Fibroblast of lung (primary cell): ENCODE results near the gene KCNMA1.

ENCODE experiments used
- EZH2 ChIP-seq: IDR thresholded peaks from 2 replicates; pipeline ENCODE4 v1.5.1; 2012; ENCODE audit warnings: low read length, control low read depth, mild to moderate bottlenecking; ENCODE audit errors: missing control alignments
- TF ChIP-seq, protein P1 (sequence below), 2 donors: IDR thresholded peaks in 1 of 2; conservative IDR thresholded peaks in 1 of 2; 1 replicate in 1 of 2; 2 replicates in 1 of 2; pipeline ENCODE4 v1.5.1; 2011 to 2012; ENCODE audit warnings: low read length in 2 of 2, control low read depth in 1 of 2, inconsistent platforms in 1 of 2, low read depth in 1 of 2, mild to moderate bottlenecking in 1 of 2

DNA sequence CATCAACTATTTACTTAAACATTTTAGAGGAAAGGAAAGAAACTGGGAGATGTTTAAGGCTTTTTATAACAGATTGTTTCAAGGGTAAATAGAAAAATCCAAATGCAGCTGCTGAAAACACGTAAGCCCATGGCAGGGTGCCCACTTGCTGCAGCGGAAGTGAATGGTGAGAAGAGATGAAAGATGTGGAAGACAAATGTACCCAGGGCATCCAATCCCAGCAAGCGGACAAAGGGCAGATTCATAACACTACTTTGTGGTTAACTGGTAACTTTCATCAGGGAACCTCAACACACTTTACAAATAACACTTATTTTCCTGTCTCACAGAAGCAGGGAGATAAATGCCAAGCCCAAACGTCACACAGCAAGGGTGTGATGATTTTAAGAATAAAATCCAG is 358.4 kb downstream of the KCNMA1 start:
- TF ChIP-seq, protein P1, sequence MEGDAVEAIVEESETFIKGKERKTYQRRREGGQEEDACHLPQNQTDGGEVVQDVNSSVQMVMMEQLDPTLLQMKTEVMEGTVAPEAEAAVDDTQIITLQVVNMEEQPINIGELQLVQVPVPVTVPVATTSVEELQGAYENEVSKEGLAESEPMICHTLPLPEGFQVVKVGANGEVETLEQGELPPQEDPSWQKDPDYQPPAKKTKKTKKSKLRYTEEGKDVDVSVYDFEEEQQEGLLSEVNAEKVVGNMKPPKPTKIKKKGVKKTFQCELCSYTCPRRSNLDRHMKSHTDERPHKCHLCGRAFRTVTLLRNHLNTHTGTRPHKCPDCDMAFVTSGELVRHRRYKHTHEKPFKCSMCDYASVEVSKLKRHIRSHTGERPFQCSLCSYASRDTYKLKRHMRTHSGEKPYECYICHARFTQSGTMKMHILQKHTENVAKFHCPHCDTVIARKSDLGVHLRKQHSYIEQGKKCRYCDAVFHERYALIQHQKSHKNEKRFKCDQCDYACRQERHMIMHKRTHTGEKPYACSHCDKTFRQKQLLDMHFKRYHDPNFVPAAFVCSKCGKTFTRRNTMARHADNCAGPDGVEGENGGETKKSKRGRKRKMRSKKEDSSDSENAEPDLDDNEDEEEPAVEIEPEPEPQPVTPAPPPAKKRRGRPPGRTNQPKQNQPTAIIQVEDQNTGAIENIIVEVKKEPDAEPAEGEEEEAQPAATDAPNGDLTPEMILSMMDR (conservative IDR thresholded peaks at IDR 0.05 in 1 of 2, IDR thresholded peaks at IDR 0.05 in 1 of 2; ENCODE audit: low read depth in 1 of 2, low read length in 2 of 2) = no peak
- TF ChIP-seq EZH2 = no peak
